ENCODE measurements around the gene CTCFL.

The CTCFL gene

GRCh38 chr20:57459897-57460296, 65.0 kb downstream of the CTCFL start:
- H3K36me3 ChIP-seq (ENCODE audit: control insufficient read depth in 5 of 5, insufficient read depth in 5 of 5, low read length in 5 of 5) = no peaks in the 10 kb centered on the region
- H3K27me3 ChIP-seq (ENCODE audit: control insufficient read depth in 5 of 5, insufficient read depth in 4 of 5, low read length in 5 of 5) = peaks cover 0 to 2% (median 0%) of the 10 kb centered on the region in 5 donors
- no peaks in the 10 kb centered on the region for H3K9me3 ChIP-seq (ENCODE audit: control insufficient read depth in 5 of 5, low read length in 5 of 5)
- H3K4me1 ChIP-seq (ENCODE audit: control insufficient read depth in 5 of 5, insufficient read depth in 5 of 5, low read length in 5 of 5) = peaks cover 9 to 34% (median 24%) of the 10 kb centered on the region in 5 donors
- H3K4me3 ChIP-seq (ENCODE audit: low read depth in 1 of 5, low read length in 5 of 5) = no peak overlapping the region
- H3K9ac ChIP-seq (ENCODE audit: low read length in 5 of 5) = no peak overlapping the region
- H3K27ac ChIP-seq (ENCODE audit: low read depth, low read length) = no peak overlapping the region

GRCh38 chr20:57459278-57459677, 65.7 kb downstream of the CTCFL start:
- Histone ChIP-seq H3K4me3 (ENCODE audit: low read depth in 1 of 5, low read length in 5 of 5) (no peak overlapping the region), H3K27me3 (ENCODE audit: control insufficient read depth in 5 of 5, insufficient read depth in 4 of 5, low read length in 5 of 5) (peaks cover 0 to 2% (median 0%) of the 10 kb centered on the region in 5 donors), H3K4me1 (ENCODE audit: control insufficient read depth in 5 of 5, insufficient read depth in 5 of 5, low read length in 5 of 5) (peaks cover 9 to 33% (median 26%) of the 10 kb centered on the region in 5 donors), H3K9ac (ENCODE audit: low read length in 5 of 5) (no peak overlapping the region), H3K36me3 (ENCODE audit: control insufficient read depth in 5 of 5, insufficient read depth in 5 of 5, low read length in 5 of 5) (no peaks in the 10 kb centered on the region), H3K9me3 (ENCODE audit: control insufficient read depth in 5 of 5, low read length in 5 of 5) (no peaks in the 10 kb centered on the region), H3K27ac (ENCODE audit: low read depth, low read length) (no peak overlapping the region)

DNA sequence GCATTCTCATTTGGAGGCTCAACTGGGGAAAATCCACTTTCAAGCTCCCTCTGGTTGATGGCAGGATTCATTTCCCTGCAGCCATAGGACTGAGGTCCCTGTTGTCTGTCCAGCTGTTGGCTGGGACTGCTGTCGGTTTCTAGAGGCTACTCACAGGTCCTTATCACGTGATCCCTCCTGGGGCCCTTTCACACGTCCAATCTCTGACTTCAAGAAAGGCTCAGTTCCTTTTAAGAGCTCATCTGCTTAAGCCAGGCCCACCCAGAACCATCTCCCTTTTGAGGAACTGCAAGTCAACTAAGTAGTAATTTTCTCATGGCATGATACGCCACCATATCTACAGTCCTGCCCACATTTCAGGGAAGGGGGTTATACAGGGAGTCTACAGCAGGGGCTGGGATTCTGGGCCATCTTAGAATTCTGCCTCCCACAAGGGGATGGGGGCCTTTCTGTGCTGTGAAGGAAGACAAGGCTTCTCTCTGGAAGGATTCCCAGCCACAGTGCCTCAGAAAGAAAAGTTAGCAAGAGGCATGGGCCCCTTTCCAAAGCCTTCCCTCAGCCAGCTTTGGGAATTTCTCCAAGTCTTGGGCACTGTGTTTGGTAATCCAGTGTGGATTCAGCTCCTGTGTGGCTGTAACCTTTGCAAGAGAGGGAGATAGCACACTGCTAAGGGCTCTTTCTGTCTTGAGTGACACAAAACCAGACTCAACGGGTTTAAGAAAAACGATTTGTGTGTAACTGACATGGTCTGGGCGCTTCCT, 66.4 kb downstream of the CTCFL start:
- no peak overlapping the region for H3K27ac ChIP-seq (ENCODE audit: low read depth, low read length)
- no peaks in the 10 kb centered on the region for H3K36me3 ChIP-seq (ENCODE audit: control insufficient read depth in 5 of 5, insufficient read depth in 5 of 5, low read length in 5 of 5)
- peaks cover 0 to 2% (median 0%) of the 10 kb centered on the region in 5 donors for H3K27me3 ChIP-seq (ENCODE audit: control insufficient read depth in 5 of 5, insufficient read depth in 4 of 5, low read length in 5 of 5)
- no peak overlapping the region for H3K9ac ChIP-seq (ENCODE audit: low read length in 5 of 5)
- no peak overlapping the region for H3K4me3 ChIP-seq (ENCODE audit: low read depth in 1 of 5, low read length in 5 of 5)
- H3K9me3 ChIP-seq (ENCODE audit: control insufficient read depth in 5 of 5, low read length in 5 of 5) = no peaks in the 10 kb centered on the region
- H3K4me1 ChIP-seq (ENCODE audit: control insufficient read depth in 5 of 5, insufficient read depth in 5 of 5, low read length in 5 of 5) = peaks cover 9 to 33% (median 26%) of the 10 kb centered on the region in 5 donors

GRCh38 chr20:57457243-57458095, 67.5 kb downstream of the CTCFL start:
- H3K9ac ChIP-seq (ENCODE audit: low read length in 5 of 5) = no peak overlapping the region
- H3K36me3 ChIP-seq (ENCODE audit: control insufficient read depth in 5 of 5, insufficient read depth in 5 of 5, low read length in 5 of 5) = no peaks in the 10 kb centered on the region
- peaks cover 9 to 34% (median 26%) of the 10 kb centered on the region in 5 donors for H3K4me1 ChIP-seq (ENCODE audit: control insufficient read depth in 5 of 5, insufficient read depth in 5 of 5, low read length in 5 of 5)
- no peaks in the 10 kb centered on the region for H3K9me3 ChIP-seq (ENCODE audit: control insufficient read depth in 5 of 5, low read length in 5 of 5)
- H3K27me3 ChIP-seq (ENCODE audit: control insufficient read depth in 5 of 5, insufficient read depth in 4 of 5, low read length in 5 of 5) = peaks cover 0 to 2% (median 0%) of the 10 kb centered on the region in 5 donors
- H3K27ac ChIP-seq (ENCODE audit: low read depth, low read length) = no peak overlapping the region
- no peak overlapping the region for H3K4me3 ChIP-seq (ENCODE audit: low read depth in 1 of 5, low read length in 5 of 5)

GRCh38 chr20:57456116-57456515, 68.8 kb downstream of the CTCFL start:
- H3K9ac ChIP-seq (ENCODE audit: low read length in 5 of 5) = no peak overlapping the region
- H3K4me1 ChIP-seq (ENCODE audit: control insufficient read depth in 5 of 5, insufficient read depth in 5 of 5, low read length in 5 of 5) = peaks cover 10 to 48% (median 39%) of the 10 kb centered on the region in 5 donors
- no peaks in the 10 kb centered on the region for H3K9me3 ChIP-seq (ENCODE audit: control insufficient read depth in 5 of 5, low read length in 5 of 5)
- peaks cover 0 to 2% (median 0%) of the 10 kb centered on the region in 5 donors for H3K27me3 ChIP-seq (ENCODE audit: control insufficient read depth in 5 of 5, insufficient read depth in 4 of 5, low read length in 5 of 5)
- no peaks in the 10 kb centered on the region for H3K36me3 ChIP-seq (ENCODE audit: control insufficient read depth in 5 of 5, insufficient read depth in 5 of 5, low read length in 5 of 5)
- H3K27ac ChIP-seq (ENCODE audit: low read depth, low read length) = no peak overlapping the region
- H3K4me3 ChIP-seq (ENCODE audit: low read depth in 1 of 5, low read length in 5 of 5) = no peak overlapping the region

DNA sequence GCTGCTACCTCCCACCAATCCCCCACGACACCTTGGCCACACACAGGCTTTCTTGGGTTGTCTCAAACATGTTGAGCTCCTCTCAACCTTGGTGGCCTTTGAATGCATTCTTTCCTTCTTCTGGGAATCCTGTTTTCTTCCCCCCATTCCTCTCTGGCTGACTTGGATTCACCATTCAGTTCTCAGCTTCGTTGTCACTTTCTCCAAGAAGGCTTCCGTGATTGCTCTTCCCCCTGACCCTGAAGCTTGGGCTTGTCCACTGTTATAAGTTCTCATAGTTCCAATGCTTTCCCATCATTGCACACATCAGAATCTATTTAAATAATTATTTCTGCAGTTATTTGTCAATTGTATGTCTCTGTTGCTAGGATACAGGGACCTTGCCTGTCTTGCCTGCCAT, 69.6 kb downstream of the CTCFL start:
- peaks cover 10 to 54% (median 47%) of the 10 kb centered on the region in 5 donors for H3K4me1 ChIP-seq (ENCODE audit: control insufficient read depth in 5 of 5, insufficient read depth in 5 of 5, low read length in 5 of 5)
- H3K27me3 ChIP-seq (ENCODE audit: control insufficient read depth in 5 of 5, insufficient read depth in 4 of 5, low read length in 5 of 5) = peaks cover 0 to 5% (median 0%) of the 10 kb centered on the region in 5 donors
- no peaks in the 10 kb centered on the region for H3K36me3 ChIP-seq (ENCODE audit: control insufficient read depth in 5 of 5, insufficient read depth in 5 of 5, low read length in 5 of 5)
- no peak overlapping the region for H3K4me3 ChIP-seq (ENCODE audit: low read depth in 1 of 5, low read length in 5 of 5)
- no peak overlapping the region for H3K27ac ChIP-seq (ENCODE audit: low read depth, low read length)
- no peaks in the 10 kb centered on the region for H3K9me3 ChIP-seq (ENCODE audit: control insufficient read depth in 5 of 5, low read length in 5 of 5)
- H3K9ac ChIP-seq (ENCODE audit: low read length in 5 of 5) = no peak overlapping the region

- Histone ChIP-seq H3K27ac (ENCODE audit: low read depth, low read length) (no peak overlapping the region), H3K4me3 (ENCODE audit: low read depth in 1 of 5, low read length in 5 of 5) (peak overlapping the region in 1 of 5 donors; percentile 44), H3K9ac (ENCODE audit: low read length in 5 of 5) (no peak overlapping the region), H3K4me1 (ENCODE audit: control insufficient read depth in 5 of 5, insufficient read depth in 5 of 5, low read length in 5 of 5) (peaks cover 1 to 32% (median 26%) of the 10 kb centered on the region in 5 donors), H3K9me3 (ENCODE audit: control insufficient read depth in 5 of 5, low read length in 5 of 5) (peaks cover 0 to 1% (median 0%) of the 10 kb centered on the region in 5 donors), H3K27me3 (ENCODE audit: control insufficient read depth in 5 of 5, insufficient read depth in 4 of 5, low read length in 5 of 5) (peaks cover 0 to 8% (median 0%) of the 10 kb centered on the region in 5 donors), H3K36me3 (ENCODE audit: control insufficient read depth in 5 of 5, insufficient read depth in 5 of 5, low read length in 5 of 5) (no peaks in the 10 kb centered on the region)
These were observed 72.9 kb downstream of the CTCFL start for GRCh38 chr20:57451795-57452661.

DNA sequence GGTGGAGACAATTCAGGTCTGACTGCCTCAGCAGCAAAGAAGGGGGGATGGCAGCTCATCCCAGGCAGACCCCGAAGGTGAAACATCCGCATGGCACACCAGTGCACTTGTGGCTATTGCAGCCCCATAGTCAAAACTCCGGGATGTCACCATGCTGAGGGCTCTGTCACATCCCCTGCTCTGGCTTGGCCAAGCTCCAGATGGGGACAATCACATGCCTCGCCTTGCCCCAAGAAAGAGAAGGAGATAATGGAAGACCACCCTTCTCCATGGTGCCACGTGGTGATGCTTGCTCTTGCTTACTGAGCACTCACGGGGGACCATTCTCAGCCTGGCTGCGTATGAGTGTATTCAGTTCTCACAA, 73.5 kb downstream of the CTCFL start:
- Histone ChIP-seq H3K9me3 (ENCODE audit: control insufficient read depth in 5 of 5, low read length in 5 of 5) (peaks cover 0 to 5% (median 4%) of the 10 kb centered on the region in 5 donors), H3K9ac (ENCODE audit: low read length in 5 of 5) (no peak overlapping the region), H3K27ac (ENCODE audit: low read depth, low read length) (no peak overlapping the region), H3K4me3 (ENCODE audit: low read depth in 1 of 5, low read length in 5 of 5) (no peak overlapping the region), H3K27me3 (ENCODE audit: control insufficient read depth in 5 of 5, insufficient read depth in 4 of 5, low read length in 5 of 5) (peaks cover 0 to 8% (median 0%) of the 10 kb centered on the region in 5 donors), H3K4me1 (ENCODE audit: control insufficient read depth in 5 of 5, insufficient read depth in 5 of 5, low read length in 5 of 5) (peaks cover 1 to 28% (median 24%) of the 10 kb centered on the region in 5 donors), H3K36me3 (ENCODE audit: control insufficient read depth in 5 of 5, insufficient read depth in 5 of 5, low read length in 5 of 5) (no peaks in the 10 kb centered on the region)

DNA sequence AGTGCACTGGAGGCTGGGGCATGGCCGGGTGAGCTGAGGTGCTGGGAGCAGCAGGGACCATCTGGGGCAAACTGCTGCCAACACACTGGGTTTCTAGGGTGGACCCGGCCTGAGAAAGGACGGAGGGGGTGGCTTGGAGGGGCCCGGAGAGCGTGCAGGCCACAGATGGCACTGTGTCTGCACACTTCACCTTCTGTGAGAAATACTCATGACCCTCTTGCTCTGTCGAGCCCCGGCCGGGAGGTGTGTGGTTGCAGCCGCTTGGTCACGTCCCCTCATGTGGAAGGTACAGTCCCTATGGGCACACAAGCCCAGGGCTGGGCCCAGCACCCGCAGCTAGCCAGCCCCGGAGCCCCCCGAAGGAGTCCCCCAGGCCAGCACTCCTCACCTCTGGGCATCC, 74.0 kb downstream of the CTCFL start:
- H3K9me3 ChIP-seq (ENCODE audit: control insufficient read depth in 5 of 5, low read length in 5 of 5) = peaks cover 0 to 8% (median 5%) of the 10 kb centered on the region in 5 donors
- H3K9ac ChIP-seq (ENCODE audit: low read length in 5 of 5) = no peak overlapping the region
- H3K27me3 ChIP-seq (ENCODE audit: control insufficient read depth in 5 of 5, insufficient read depth in 4 of 5, low read length in 5 of 5) = peaks cover 0 to 8% (median 0%) of the 10 kb centered on the region in 5 donors
- no peak overlapping the region for H3K4me3 ChIP-seq (ENCODE audit: low read depth in 1 of 5, low read length in 5 of 5)
- peaks cover 1 to 28% (median 24%) of the 10 kb centered on the region in 5 donors for H3K4me1 ChIP-seq (ENCODE audit: control insufficient read depth in 5 of 5, insufficient read depth in 5 of 5, low read length in 5 of 5)
- no peaks in the 10 kb centered on the region for H3K36me3 ChIP-seq (ENCODE audit: control insufficient read depth in 5 of 5, insufficient read depth in 5 of 5, low read length in 5 of 5)
- no peak overlapping the region for H3K27ac ChIP-seq (ENCODE audit: low read depth, low read length)
